Stimulated activated CD8-positive, alpha-beta memory T cell treated with anti-CD3 and anti-CD28 coated beads, Interleukin-4, amount 100 ng/mL, for 4 hours (primary cell): ENCODE results near the gene MDM2.
A peak's percentile ranks its signal among the peaks of the same experiment; 100 is the strongest.

Experiments
- DNase-seq, 2 donors: peaks; one replicate each; pipeline ENCODE4 v3.0.0-alpha.2; 2020; ENCODE audit warnings: low read depth in 2 of 2, low spot score in 1 of 2

Gene MDM2

DNA sequence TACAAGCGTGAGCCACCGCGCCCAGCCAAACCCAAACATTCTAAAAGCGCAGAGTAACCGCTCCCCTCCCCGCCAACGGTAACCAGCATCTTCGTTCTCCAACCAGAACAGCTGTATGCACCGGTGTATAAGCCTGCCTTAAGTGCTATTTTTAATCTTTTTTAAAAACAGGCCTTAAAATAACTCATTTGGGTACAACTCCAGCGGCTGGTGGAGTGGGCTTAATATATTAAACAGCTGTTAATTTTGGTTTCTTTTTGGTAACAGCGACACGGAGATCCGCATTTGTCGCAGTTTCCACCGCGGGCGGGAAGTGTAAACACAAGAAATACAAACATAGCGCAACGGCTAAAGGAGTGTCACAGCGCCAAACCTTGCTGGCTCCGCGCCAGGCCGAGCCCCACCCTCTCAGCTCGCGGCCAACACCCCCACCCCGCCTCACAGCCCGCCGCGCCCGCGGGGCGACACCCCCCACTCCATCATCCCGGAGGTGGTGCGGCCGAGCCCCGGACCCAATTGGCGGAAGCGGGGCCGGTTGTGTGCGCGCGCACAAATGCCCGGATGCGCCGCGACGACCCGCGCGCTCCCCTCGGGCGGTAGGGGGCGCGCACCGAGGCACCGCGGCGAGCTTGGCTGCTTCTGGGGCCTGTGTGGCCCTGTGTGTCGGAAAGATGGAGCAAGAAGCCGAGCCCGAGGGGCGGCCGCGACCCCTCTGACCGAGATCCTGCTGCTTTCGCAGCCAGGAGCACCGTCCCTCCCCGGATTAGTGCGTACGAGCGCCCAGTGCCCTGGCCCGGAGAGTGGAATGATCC is at the start of gene MDM2:
MDM2 (plus strand) TSS at position 602 of the 812 bp plus-strand sequence. CDS start 301 bp downstream, outside the sequence.
- peak; percentile 81 to 91 for DNase-seq

DNA sequence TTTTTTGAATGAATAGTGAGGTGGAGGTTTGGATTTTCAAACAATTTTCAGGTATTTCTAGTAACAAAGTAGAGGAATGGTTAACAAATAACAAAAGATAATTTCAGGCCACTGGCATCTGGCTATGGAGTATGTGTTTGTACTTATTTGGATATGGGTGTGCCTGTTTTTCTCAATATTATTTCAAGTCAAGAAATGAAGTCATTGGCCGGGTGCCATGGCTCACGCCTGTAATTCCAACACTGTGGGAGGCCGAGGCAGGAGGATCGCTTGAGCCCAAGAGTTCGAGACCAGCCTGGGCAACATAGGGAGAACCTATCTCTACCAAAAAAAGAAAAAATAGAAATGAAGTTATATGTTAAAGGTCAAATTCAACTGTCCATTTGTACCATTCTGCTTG is 48.1 kb upstream of the MDM2 start:
- no peak for DNase-seq

DNA sequence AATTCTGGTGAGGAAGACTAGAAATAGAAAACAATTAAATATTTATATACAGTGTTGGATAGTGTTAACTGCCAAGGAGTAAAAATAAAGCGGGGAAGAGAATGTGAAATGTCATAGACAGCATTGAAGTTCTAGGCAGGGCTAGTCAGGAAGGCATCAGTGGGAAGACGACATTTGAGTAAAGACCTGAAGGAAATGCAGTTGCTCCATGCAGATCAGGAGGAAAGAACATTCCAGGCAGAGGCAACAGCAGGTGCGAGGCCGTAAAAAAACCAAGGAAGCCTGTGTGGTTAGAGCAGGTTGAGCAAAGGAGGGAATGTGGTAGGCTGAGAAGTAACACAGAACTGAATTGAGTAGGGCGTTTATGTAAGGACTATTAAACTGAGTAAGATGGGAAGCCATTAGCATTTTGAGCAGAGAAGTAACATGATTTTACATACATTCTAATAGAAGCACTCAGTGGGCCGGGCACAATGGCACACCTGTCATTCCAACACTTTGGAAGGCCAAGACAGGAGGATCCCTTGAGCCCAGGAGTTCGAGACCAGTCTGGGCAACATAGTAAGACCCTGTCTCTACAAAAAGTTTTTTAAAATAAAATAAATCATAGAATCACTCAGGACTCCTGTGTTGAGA is 47.1 kb upstream of the MDM2 start:
- no peak for DNase-seq

DNA sequence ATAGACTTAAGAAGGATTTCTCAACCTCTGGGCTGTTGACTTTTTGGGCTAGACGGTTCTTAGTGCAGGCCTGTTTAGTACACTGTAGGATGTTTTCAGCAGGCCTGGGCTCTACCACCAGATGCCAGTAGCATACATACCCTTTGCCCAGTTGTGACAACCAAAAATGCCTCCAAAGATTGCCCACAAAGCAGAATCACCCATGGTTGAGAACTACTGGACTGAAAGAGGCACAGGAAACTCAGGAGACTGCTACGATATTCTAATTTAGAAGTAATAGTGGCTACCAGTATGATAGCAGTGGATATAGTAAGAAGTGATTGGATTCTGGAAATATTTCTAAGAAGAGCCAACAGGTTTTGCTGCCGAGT is 46.5 kb upstream of the MDM2 start:
- DNase-seq: no peak

DNA sequence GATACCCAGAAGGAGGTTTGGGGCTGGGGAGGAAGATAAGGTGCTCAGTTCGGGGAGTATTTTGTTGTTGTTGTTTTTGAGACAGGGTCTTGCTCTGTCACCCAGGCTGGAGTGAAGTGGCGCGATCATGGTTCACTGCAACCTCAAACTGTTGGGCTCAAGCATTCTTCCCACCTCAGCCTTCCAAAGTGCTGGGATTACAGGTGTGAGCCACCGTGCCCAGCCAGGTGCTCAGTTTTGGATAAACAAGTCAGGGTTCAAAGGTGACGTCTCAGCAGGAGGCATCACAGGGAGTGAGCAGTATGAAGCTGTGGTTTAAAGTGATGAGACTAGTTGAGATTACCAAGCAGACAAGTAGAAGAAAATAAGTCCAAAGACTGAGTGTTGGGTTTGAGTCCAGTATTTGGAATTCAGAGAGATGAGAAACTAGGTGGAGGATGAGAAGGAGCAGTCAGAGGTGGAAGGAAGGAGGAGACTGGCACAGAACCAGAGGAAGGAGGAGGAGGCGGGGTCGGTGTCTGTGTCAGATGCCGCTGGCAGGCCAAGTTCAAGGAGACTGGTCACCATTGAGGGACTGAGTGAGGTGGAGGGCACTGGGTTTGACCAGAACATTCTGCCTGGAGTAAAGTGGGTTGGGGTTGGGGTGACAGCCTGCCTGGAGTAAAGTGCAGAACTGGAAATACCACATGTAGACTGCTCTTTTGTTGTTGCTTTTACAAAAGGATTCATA is 45.9 kb upstream of the MDM2 start:
- no peak for DNase-seq

DNA sequence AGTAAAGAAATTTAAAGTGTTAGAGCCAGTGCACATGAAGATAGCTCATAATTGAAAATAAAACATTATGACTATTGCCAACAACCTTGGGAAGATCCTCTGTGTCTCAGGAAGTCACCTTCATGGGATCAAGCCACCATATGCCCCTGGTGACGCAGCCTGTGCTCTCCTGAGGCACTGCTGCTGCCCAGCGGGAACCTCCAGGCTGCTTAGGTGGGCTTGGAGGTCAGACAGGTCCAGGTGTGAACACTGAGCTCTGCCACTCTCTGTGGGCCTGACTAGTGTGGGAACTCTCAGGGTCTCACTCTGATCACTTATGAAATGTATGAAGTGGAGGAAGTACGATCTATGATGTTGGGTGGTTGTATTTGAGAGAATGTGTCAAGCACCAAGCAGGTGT is 45.3 kb upstream of the MDM2 start:
- no peak for DNase-seq

DNA sequence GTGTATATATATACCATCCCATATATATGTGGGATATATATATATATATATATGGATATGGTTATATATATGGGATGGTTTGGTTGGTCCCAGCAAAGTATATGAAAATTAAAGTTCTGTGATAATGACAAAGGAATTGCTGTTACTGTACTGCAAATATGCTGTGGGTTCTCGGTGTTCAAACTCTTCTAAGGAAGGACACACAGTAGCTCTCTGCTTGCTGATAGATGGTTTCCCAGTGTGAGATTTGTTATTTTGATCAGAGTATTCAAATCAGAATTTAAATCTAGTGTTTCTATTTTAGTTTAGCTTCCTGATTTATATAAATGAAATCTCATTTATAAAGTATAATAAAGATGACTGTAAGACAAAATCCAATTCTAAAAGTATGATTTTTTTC is 42.3 kb upstream of the MDM2 start:
- DNase-seq: no peak

DNA sequence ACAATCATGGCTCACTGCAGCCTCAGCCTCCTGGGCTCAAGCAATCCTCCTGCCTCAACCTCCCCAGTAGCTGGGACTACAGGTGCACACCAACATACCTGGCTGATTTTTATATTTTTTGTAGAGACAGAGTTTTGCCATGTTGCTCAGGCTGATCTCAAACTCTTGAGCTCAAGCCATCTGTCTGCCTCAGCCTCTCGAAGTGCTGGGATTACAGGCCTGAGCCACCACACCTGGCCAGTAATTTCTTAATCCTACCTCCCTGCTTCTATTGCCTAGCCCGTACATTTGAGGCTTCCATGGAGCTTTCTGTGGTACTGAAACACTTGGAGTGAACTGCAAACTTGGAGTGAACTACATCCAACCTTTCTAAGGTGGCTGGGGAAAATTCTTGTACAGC is 41.3 kb upstream of the MDM2 start:
- no peak for DNase-seq

DNA sequence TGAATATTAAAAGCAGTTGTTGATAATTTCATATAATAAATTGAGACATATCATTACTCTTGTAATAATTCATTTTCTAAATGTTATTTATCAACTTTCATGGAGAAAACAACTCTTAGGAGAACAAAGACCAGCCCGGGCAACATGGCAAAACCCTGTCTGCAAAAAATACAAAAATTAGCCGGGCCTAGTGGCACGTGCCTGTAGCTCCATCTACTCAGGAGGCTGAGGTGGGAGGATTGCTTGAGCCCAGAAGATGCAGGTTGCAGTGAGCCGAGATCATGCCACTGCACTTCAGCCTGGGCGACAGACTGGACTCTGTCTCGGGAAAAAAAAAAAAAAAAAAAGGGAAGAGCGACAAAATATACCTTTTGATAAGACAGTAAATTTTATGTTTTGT is 40.8 kb upstream of the MDM2 start:
- DNase-seq: no peak

DNA sequence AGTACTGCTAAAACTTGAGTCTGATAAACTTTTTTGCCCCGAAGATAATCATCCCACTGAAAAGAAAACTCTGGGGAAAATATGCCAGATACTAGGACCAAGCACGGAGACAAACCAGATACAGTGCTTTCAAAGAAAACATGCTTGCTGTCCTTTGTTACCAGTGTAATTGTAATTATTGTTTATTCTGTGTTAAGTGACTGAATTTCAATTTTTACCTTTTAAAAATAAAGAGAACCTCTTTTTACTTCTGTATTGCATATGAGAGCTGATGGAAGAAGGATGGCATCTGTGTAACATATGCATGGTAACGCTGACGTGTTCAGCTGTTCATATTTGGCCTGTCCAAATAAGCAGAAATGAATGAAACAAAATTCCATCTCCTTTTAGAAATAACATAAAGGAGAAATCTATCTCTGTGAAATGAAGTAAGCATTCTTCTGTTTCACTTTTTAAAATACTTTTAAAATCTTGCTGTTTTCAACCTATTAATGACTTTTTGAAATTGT is 39.5 kb upstream of the MDM2 start:
- DNase-seq: no peak

DNA sequence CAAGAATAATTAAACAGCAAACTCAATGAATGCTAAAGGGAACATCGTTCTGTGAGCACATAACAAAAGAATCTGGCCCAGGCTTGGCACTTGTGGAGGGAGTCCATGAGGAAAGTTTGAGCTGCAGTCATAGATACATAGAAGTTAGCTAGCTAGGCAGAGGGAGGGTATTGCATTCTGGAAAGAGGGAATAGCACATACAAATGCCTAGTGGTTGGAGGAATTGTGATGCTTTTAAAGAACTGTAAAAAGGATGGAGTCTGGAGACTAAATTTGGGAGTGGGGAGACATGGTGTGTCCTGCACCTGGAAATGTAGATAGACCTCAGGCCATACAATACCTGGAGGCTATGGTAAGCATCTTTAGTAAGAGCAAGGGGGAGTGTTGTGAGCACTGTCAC is 38.0 kb upstream of the MDM2 start:
- DNase-seq: no peak

DNA sequence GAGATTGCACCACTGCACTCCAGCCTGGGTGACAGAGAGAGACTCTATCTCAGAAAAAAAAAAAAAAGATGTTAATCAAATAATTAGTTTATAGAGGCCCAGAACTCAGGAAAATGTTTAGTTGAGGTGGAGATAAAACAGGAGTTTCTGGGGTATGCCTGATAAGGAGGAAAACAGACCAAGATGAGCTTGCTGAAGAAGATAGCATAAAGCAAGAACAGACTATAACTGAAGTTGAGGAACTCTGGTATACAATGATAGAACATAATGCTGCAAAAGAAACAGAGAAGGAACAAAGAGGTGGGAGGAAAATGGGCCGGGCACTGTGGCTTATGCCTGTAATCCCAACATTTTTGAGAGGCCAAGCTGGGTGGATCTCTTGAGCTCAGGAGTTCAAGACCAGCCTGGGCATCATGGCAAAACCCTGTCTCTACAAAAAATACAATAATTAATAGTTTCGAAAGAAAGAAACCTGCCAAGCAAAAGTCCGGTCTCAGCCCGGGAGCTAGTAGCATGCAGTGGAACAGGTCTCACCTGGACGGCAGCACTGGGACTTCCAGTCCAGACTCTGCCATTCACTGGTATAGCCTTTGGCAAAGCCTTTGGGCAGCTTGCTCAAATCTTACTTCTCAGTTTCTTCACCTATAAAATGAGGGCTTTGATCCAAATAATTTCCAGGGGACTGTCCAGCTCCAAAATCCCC is 36.6 kb upstream of the MDM2 start:
- DNase-seq: no peak

DNA sequence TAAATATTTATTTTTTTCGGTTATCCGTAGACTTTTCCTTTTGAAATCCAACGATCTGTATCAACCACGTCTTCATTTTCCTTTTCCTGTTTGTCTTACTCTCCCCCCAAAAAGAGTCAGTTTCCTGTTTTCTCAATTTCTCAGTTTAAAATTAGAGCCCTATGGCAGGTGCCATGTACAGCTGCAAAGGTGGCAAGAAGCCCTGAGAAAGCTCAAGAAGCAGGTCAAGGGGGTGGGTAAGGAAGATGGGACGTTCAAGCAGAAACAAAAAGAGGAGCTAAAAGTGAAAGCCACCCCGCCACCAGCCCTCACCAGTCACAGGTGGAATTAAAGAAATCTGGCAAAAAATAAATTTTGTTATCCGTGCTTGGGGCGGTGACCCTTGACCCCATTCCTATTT is 35.3 kb upstream of the MDM2 start:
- no peak for DNase-seq

DNA sequence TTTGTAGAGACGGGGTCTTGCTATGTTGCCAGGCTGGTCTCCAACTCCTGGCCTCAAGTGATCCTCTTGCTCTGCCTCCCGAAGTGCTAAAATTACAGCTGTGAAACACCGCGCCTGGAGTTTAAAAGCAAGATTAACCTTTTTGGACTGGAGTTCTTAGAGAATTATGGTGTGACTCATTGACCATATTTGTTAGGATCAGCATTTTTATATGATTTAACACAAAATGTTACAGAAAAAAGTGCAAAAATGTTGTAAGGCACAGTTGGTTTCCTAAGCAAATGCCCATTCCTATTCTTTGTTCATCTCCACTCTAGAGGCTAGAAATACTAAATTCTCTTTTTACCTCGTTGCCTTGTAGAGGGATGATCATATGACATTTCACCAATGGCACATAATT is 34.4 kb upstream of the MDM2 start:
- no peak for DNase-seq

DNA sequence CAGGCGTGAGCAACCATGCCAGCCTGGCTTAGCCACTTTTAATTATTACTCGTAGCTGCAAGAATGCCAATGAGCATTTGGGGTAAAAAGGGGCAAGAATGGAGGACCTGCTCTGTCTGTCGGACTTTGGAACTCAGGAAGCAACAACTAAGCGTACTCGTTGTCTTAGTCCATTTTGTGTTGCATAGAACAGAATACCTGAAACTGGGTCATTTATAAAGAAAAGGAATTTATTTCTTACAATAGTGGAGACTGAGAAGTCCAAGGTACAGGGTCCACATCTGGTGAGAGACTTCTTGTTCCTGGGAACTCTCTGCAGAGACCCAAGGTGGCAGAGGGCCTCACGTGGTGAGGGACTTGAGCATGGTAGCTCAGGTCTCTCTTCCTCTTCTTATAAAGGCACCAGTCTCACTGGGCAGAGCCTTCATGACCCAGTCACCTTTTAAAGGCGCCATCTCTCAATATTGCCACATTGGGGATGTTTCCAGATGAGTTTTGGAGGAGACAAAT is 32.8 kb upstream of the MDM2 start:
- DNase-seq: no peak

DNA sequence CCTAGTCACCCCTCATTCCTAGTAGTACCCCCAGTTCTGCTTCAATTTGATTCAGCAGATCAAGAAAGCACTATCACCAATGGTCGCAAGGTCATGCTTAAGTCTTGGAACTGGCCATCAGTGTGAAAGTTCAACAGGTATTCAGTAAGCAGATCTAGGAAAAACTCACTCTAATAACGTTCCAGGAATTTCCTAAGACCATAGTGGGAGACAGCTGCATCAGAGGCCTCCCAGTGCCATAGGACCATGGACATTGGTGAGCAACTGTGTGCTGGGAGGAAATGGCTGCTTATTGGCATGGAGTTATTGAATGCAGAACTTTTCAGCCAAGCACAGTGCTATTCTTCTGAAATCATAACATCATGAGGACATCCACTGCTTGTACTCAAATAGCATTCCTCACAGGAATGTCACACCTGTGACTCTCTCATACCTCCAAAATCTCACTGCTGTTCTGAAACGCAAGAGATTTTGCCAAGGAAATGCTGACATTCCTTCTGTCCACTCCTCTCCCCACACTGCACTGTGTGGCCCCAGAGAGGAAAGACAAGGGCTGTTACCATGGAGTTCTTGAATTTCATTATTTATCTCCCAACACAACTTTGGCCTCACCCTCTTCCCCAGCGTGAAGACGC is 30.9 kb upstream of the MDM2 start:
- no peak for DNase-seq

DNA sequence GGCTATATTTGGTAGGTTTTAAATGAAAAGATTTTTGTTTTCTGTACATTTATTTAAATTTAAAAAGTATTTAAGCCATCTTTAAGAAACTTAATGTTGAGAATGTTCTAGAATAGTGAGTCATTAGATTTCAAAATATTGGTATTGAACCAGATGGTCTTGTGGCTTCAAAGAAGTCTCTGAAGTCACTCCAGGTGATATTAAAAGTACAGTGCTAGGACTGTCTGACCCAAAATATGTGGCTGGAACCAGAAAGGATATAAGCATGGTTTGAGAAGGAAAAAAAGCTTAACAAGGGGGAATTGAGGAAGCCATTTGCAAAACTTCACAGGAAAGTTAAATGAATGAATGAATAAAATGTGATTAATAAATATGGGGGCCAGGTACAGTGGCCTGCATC is 28.7 kb upstream of the MDM2 start:
- DNase-seq: no peak

DNA sequence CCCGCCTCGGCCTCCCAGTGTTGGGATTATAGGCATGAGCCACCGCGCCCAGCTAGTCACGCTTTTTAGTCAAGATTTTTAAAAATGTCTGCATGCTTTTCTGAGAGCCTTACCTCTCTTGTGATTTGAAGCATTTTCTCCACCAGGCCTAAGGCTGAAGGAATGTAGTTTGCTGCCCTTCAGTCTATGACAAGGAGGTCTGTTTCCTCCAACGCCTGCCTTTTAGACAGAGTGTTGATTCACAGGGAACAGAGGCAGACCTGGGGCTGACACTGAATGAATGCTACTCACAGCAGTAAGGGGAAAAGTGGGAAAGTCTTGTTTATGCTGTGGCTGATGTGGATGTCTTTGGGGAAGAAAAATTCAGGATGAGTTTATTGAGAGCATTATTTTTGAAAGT is 27.2 kb upstream of the MDM2 start:
- no peak for DNase-seq

DNA sequence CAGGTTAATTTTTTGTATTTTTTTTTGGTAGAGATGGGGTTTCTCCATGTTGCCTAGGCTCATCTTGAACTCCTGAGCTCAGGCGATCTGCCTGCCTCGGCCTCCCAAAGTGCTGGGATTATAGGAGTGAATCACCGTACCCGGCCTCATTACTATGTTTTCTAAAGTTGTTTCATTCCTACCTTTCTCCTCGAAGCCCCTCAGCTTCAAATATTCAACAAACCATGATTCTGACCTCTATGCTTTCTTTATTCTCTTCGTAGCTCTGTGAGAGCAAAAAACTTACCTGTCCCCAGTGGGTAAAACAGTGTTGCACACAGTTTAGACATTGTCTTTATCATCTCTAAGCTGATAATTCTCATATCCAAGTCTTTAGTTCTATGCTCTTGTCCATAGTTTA is 26.2 kb upstream of the MDM2 start:
- DNase-seq: no peak

DNA sequence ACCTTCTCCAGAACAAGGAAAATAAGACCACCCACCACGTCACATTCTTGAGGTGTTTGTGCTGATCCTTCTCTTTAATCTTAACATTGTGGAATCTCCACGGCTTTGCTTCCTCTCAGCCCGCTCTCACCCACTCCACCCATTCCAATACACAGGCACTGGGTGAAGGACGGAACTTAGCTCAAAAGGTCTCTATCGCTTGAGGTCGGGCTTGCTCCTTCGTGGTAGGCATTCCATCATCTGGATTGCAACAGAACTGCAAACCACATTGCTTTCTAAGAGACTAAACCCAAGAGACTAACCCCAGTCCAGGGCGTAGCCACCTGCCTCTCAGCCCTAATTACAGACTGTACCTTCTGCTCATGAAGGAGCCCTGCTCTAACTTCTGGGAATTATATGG is 24.0 kb upstream of the MDM2 start:
- DNase-seq: no peak

DNA sequence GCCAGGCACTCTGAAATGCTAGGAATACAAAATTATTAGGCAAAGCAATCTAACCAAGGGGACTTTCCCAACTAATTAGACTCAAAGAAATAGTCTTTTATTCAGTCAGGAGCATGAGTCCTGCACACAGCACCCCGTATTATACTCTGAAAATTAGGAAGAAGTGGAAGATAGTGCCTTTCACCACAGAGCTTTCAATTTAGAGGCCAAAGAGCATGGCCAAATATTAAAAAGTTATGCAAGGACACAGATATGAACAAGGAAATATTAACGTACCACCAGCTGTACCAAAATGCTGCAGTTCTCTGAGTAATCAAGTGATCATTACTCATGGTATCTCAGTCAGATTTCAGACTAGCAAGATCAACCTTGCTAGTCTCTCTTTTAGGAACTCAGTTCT is 22.6 kb upstream of the MDM2 start:
- DNase-seq: no peak
